ENCODE measurements around the gene CTXN1. TPM values are rescaled to one million over a fixed set of nuclear protein-coding genes. Genes with fewer than 3 reads are reported as not detected.

The CTXN1 gene
- total and polyA plus RNA-seq, 2 donors (not counting 1 experiment from before 2014, with no cell fraction given) = 0.66 to 0.85 TPM

GRCh38 chr19:7916955-7917266 lies 9.0 kb downstream of the CTXN1 start:
- Histone ChIP-seq H3K9ac (ENCODE audit: insufficient read depth, low read length) (no peak overlapping the region), H3K4me3 (replicated peaks in 1 of 4; ENCODE audit: control extremely low read depth in 1 of 4, insufficient read depth in 1 of 4, low read depth in 3 of 4, low read length in 4 of 4) (peak overlapping the region in 2 of 4 experiments; percentile 34 to 41), H3K4me2 (ENCODE audit: extremely low read depth, insufficient read depth, low read length) (peak overlapping the region; percentile 80), H3K4me1 (ENCODE audit: control insufficient read depth, extremely low read depth, insufficient read depth, low read length) (peaks cover 20% of the 10 kb centered on the region), H3K27ac (ENCODE audit: insufficient read depth, low read length) (no peak overlapping the region), H4K20me1 (ENCODE audit: control insufficient read depth, extremely low read depth, insufficient read depth, low read length) (no peaks in the 10 kb centered on the region), H2AFZ (ENCODE audit: low read length) (no peak overlapping the region), H3K79me2 (ENCODE audit: control insufficient read depth, insufficient read depth, low read length) (peaks cover 3% of the 10 kb centered on the region), H3K36me3 (ENCODE audit: control insufficient read depth, insufficient read depth, low read length) (peaks cover 6% of the 10 kb centered on the region), H3K27me3 (ENCODE audit: control insufficient read depth, insufficient read depth, low read length) (peaks cover 8% of the 10 kb centered on the region), H3K9me3 (ENCODE audit: control insufficient read depth, insufficient read depth, low read depth, low read length) (no peaks in the 10 kb centered on the region)
- no peak for TF ChIP-seq EZH2 (IDR thresholded peaks at IDR 0.05; ENCODE audit: low read length, missing control alignments)
- TF ChIP-seq CTCF (conservative IDR thresholded peaks at IDR 0.05 in 1 of 2, IDR thresholded peaks at IDR 0.05 in 1 of 2; ENCODE audit: low read depth in 1 of 2, low read length in 2 of 2) = no peak
- no peak for DNase-seq (ENCODE audit: low read depth in 2 of 2)

GRCh38 chr19:7916103-7916954 lies 9.6 kb downstream of the CTXN1 start:
- Histone ChIP-seq H3K9ac (ENCODE audit: insufficient read depth, low read length) (peak overlapping the region; percentile 30), H3K4me2 (ENCODE audit: extremely low read depth, insufficient read depth, low read length) (peak overlapping the region; percentile 80), H3K9me3 (ENCODE audit: control insufficient read depth, insufficient read depth, low read depth, low read length) (no peaks in the 10 kb centered on the region), H2AFZ (ENCODE audit: low read length) (no peak overlapping the region), H3K4me1 (ENCODE audit: control insufficient read depth, extremely low read depth, insufficient read depth, low read length) (peaks cover 14% of the 10 kb centered on the region), H3K27ac (ENCODE audit: insufficient read depth, low read length) (no peak overlapping the region), H3K4me3 (replicated peaks in 1 of 4; ENCODE audit: control extremely low read depth in 1 of 4, insufficient read depth in 1 of 4, low read depth in 3 of 4, low read length in 4 of 4) (peak overlapping the region in 3 of 4 experiments; percentile 10 to 49 (median 26)), H3K36me3 (ENCODE audit: control insufficient read depth, insufficient read depth, low read length) (peaks cover 8% of the 10 kb centered on the region), H4K20me1 (ENCODE audit: control insufficient read depth, extremely low read depth, insufficient read depth, low read length) (no peaks in the 10 kb centered on the region), H3K27me3 (ENCODE audit: control insufficient read depth, insufficient read depth, low read length) (peaks cover 8% of the 10 kb centered on the region), H3K79me2 (ENCODE audit: control insufficient read depth, insufficient read depth, low read length) (no peaks in the 10 kb centered on the region)
- TF ChIP-seq EZH2 (IDR thresholded peaks at IDR 0.05; ENCODE audit: low read length, missing control alignments) (no peak), CTCF (conservative IDR thresholded peaks at IDR 0.05 in 1 of 2, IDR thresholded peaks at IDR 0.05 in 1 of 2; ENCODE audit: low read depth in 1 of 2, low read length in 2 of 2) (no peak)
- no peak for DNase-seq (ENCODE audit: low read depth in 2 of 2)

DNA sequence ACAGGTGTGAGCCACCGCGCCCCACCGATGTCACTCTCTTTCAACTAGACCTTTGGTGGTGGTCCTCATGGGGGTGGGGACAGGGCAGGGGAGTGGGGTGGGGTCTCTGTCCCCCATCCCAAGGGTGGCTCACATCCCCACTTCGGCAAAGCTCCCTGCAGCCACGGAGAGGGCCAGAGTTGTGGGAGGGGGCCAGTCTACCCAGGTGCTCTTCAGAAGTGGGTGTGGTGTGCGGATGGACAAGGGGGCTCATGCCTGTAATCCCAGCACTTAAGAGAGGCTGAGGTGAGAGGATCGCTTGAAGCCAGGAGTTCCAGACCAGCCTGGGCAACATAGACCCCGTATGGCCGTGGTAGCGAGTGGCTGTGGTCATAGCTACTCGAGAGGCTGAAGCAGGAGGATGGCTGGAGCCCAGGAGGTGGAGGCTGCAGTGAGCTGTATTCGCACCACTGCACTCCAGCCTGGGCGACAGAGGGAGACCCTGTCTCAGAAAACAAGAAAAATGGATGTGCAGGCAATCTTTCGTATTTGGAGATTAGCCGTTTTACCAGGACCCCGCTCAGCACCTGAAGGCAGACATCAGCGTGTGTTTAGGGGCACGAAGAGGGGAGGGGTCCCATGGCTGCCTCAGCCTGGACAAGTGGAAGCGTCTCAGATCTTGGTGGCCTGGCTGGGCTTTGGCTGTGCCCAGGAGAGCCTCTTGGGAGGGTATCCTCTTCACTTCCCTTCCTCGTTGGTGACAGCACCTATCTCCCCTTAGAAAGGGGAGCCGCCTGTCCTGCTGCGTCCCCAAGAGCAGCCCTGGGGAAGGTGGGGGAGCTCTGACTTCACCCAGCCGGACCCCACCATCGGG lies 10.5 kb downstream of the CTXN1 start:
- H4K20me1 ChIP-seq (ENCODE audit: control insufficient read depth, extremely low read depth, insufficient read depth, low read length) = no peaks in the 10 kb centered on the region
- TF ChIP-seq EZH2 (IDR thresholded peaks at IDR 0.05; ENCODE audit: low read length, missing control alignments) (peak; percentile 79), CTCF (conservative IDR thresholded peaks at IDR 0.05 in 1 of 2, IDR thresholded peaks at IDR 0.05 in 1 of 2; ENCODE audit: low read depth in 1 of 2, low read length in 2 of 2) (no peak)
- H3K27ac ChIP-seq (ENCODE audit: insufficient read depth, low read length) = no peak overlapping the region
- peaks cover 12% of the 10 kb centered on the region for H3K36me3 ChIP-seq (ENCODE audit: control insufficient read depth, insufficient read depth, low read length)
- peaks cover 8% of the 10 kb centered on the region for H3K27me3 ChIP-seq (ENCODE audit: control insufficient read depth, insufficient read depth, low read length)
- peak overlapping the region; percentile 7 for H3K9ac ChIP-seq (ENCODE audit: insufficient read depth, low read length)
- no peaks in the 10 kb centered on the region for H3K79me2 ChIP-seq (ENCODE audit: control insufficient read depth, insufficient read depth, low read length)
- H3K9me3 ChIP-seq (ENCODE audit: control insufficient read depth, insufficient read depth, low read depth, low read length) = no peaks in the 10 kb centered on the region
- H3K4me1 ChIP-seq (ENCODE audit: control insufficient read depth, extremely low read depth, insufficient read depth, low read length) = peaks cover 14% of the 10 kb centered on the region
- no peak overlapping the region for H2AFZ ChIP-seq (ENCODE audit: low read length)
- H3K4me2 ChIP-seq (ENCODE audit: extremely low read depth, insufficient read depth, low read length) = peak overlapping the region; percentile 80
- no peak for DNase-seq (ENCODE audit: low read depth in 2 of 2)
- H3K4me3 ChIP-seq (replicated peaks in 1 of 4; ENCODE audit: control extremely low read depth in 1 of 4, insufficient read depth in 1 of 4, low read depth in 3 of 4, low read length in 4 of 4) = peak overlapping the region in 2 of 4 experiments; percentile 26 to 49
